Lower lobe of right lung (tissue), 2 donors: ENCODE measurements around the gene TELO2. TPM values are rescaled to one million over a fixed set of nuclear protein-coding genes. Genes with fewer than 3 reads are reported as not detected.
A peak's percentile ranks its signal among the peaks of the same experiment; 100 is the strongest.

ENCODE experiments used
- ATAC-seq, 2 donors: fragments of 200-7000 bp; cut with Tn5 transposase; one replicate each; pipeline ENCODE4 v1.9.1; 2020 to 2022; ENCODE audit warnings: mild to moderate bottlenecking in 2 of 2, moderate library complexity in 2 of 2
- DNase-seq: peaks from one replicate; pipeline ENCODE4 v3.0.0-alpha.2; 2020
- H3K27ac ChIP-seq: fragments of 200-600 bp; one replicate; pipeline ENCODE4 v1.8.0; 2022
- H3K27me3 ChIP-seq: fragments of 200-600 bp; one replicate; pipeline ENCODE4 v1.8.0; 2022; ENCODE audit warnings: low read depth
- H3K36me3 ChIP-seq: fragments of 200-600 bp; one replicate; pipeline ENCODE4 v1.8.0; 2022; ENCODE audit warnings: mild to moderate bottlenecking
- H3K4me1 ChIP-seq: fragments of 200-600 bp; one replicate; pipeline ENCODE4 v1.8.0; 2022
- H3K4me3 ChIP-seq: fragments of 200-600 bp; one replicate; pipeline ENCODE4 v1.8.0; 2022; ENCODE audit warnings: mild to moderate bottlenecking
- H3K9me3 ChIP-seq: fragments of 200-600 bp; one replicate; pipeline ENCODE4 v1.8.0; 2022
- CTCF ChIP-seq: fragments of 200-600 bp; IDR thresholded peaks from one replicate; pipeline ENCODE4 v1.8.0; 2022; ENCODE audit warnings: antibody characterized with exemption, mild to moderate bottlenecking
- intact Hi-C: fragments of 100-400 bp; cut with DNase I; formaldehyde crosslinking; loops from one replicate; pipeline ENCODE4 v1.11.0; 2022
- total RNA-seq: library from RNA; stranded (reverse); fragmentation: NEBNext Ultra II Directional; extraction: Animal tissue kit (Norgen Biotek cat#: 25700); gene quantifications from one replicate; pipeline ENCODE4 v1.2.1, GENCODE V29; 2021
- donor health status: DM: no; HTN: yes; CAD: no; lungs with severe emphysema.

Gene TELO2
- total RNA-seq, 1 donor from 2014 or later: 27.5 TPM

- Histone ChIP-seq H3K27ac (no peak overlapping the region), H3K9me3 (peaks cover 9% of the 10 kb centered on the region), H3K36me3 (peaks cover 34% of the 10 kb centered on the region), H3K4me3 (no peak overlapping the region), H3K4me1 (peaks cover 18% of the 10 kb centered on the region), H3K27me3 (no peaks in the 10 kb centered on the region)
- no peak for TF ChIP-seq CTCF
- ATAC-seq: no peak
- no peak for DNase-seq
- intact Hi-C loops: no loop called here
These were observed 21.3 kb downstream of the TELO2 start for GRCh38 chr16:1514507-1514906.

GRCh38 chr16:1518626-1519135 is 25.5 kb downstream of the TELO2 start:
- Histone ChIP-seq H3K27me3 (no peaks in the 10 kb centered on the region), H3K4me3 (no peak overlapping the region), H3K36me3 (peaks cover 53% of the 10 kb centered on the region), H3K27ac (no peak overlapping the region), H3K9me3 (peaks cover 9% of the 10 kb centered on the region), H3K4me1 (no peaks in the 10 kb centered on the region)
- ATAC-seq (peak in 1 of 2 donors; percentile 32), DNase-seq (no peak)
- intact Hi-C loops: no loop called here
- TF ChIP-seq CTCF: no peak

GRCh38 chr16:1519831-1520230 is 26.7 kb downstream of the TELO2 start:
- H3K36me3 ChIP-seq: peaks cover 62% of the 10 kb centered on the region
- H3K27me3 ChIP-seq: no peaks in the 10 kb centered on the region
- no peaks in the 10 kb centered on the region for H3K4me1 ChIP-seq
- ATAC-seq (no peak), DNase-seq (no peak)
- TF ChIP-seq CTCF: no peak
- H3K27ac ChIP-seq: no peak overlapping the region
- H3K4me3 ChIP-seq: no peak overlapping the region
- H3K9me3 ChIP-seq: peaks cover 2% of the 10 kb centered on the region
- intact Hi-C loops: no loop called here

- H3K27ac ChIP-seq: no peak overlapping the region
- intact Hi-C loops: no loop called here
- H3K9me3 ChIP-seq: no peaks in the 10 kb centered on the region
- TF ChIP-seq CTCF: no peak
- no peak overlapping the region for H3K4me3 ChIP-seq
- H3K36me3 ChIP-seq: peaks cover 61% of the 10 kb centered on the region
- DNase-seq: no peak
- no peaks in the 10 kb centered on the region for H3K27me3 ChIP-seq
- ATAC-seq: no peak
- H3K4me1 ChIP-seq: no peaks in the 10 kb centered on the region
These were observed 27.3 kb downstream of the TELO2 start for GRCh38 chr16:1520461-1520860.

GRCh38 chr16:1523581-1524245 is 30.6 kb downstream of the TELO2 start:
- Histone ChIP-seq H3K4me1 (peaks cover 21% of the 10 kb centered on the region), H3K27ac (no peak overlapping the region), H3K9me3 (no peaks in the 10 kb centered on the region), H3K36me3 (peaks cover 51% of the 10 kb centered on the region), H3K27me3 (no peaks in the 10 kb centered on the region), H3K4me3 (no peak overlapping the region)
- DNase-seq (no peak), ATAC-seq (no peak)
- intact Hi-C loops: no loop called here
- no peak for TF ChIP-seq CTCF
